ENCODE data around the gene LHFPL2.

GRCh38 chr5:78677777-78678668 lies 29.5 kb upstream of the LHFPL2 start:
- TF ChIP-seq CTCF (IDR thresholded peaks at IDR 0.05) (peak in 1 of 7 experiments; percentile 2), POLR2A (IDR thresholded peaks at IDR 0.05) (no peak)

Data from body of pancreas (tissue), 4 donors.